Measurements from ENCODE around the gene PFAS. TPM values are rescaled to one million over a fixed set of nuclear protein-coding genes. Genes with fewer than 3 reads are reported as not detected.

The PFAS gene
- total and polyA plus RNA-seq, 10 of the 15 experiments (the other 5 are each of a cell fraction or from before 2014, with no cell fraction given) = 13.9 to 122 (median 47.2) TPM

GRCh38 chr17:8223356-8224126 is 25.5 kb upstream of the PFAS start (continued):
- TF ChIP-seq, protein P1, sequence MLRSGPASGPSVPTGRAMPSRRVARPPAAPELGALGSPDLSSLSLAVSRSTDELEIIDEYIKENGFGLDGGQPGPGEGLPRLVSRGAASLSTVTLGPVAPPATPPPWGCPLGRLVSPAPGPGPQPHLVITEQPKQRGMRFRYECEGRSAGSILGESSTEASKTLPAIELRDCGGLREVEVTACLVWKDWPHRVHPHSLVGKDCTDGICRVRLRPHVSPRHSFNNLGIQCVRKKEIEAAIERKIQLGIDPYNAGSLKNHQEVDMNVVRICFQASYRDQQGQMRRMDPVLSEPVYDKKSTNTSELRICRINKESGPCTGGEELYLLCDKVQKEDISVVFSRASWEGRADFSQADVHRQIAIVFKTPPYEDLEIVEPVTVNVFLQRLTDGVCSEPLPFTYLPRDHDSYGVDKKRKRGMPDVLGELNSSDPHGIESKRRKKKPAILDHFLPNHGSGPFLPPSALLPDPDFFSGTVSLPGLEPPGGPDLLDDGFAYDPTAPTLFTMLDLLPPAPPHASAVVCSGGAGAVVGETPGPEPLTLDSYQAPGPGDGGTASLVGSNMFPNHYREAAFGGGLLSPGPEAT (IDR thresholded peaks at IDR 0.05; ENCODE audit: low read depth) = peak; percentile 16; the same call in 1 of the 2 replicates
- TF ChIP-seq MXI1 (IDR thresholded peaks at IDR 0.05; ENCODE audit: low read depth, low read length) (peak; percentile 29; the same call in 1 of the 2 replicates), HDGF (IDR thresholded peaks at IDR 0.05) (peak; percentile 10; the same call in 1 of the 2 replicates), NR2C1 (IDR thresholded peaks at IDR 0.05) (no peak), ZNF207 (IDR thresholded peaks at IDR 0.05; ENCODE audit: borderline replicate concordance) (0 out of 2 replicates have a peak, but pooled peaks have one; percentile 19)
- TF ChIP-seq, protein P2, sequence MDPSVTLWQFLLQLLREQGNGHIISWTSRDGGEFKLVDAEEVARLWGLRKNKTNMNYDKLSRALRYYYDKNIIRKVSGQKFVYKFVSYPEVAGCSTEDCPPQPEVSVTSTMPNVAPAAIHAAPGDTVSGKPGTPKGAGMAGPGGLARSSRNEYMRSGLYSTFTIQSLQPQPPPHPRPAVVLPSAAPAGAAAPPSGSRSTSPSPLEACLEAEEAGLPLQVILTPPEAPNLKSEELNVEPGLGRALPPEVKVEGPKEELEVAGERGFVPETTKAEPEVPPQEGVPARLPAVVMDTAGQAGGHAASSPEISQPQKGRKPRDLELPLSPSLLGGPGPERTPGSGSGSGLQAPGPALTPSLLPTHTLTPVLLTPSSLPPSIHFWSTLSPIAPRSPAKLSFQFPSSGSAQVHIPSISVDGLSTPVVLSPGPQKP (IDR thresholded peaks at IDR 0.05; ENCODE audit: low read depth, low read length) = no peak
- TF ChIP-seq, protein P3, sequence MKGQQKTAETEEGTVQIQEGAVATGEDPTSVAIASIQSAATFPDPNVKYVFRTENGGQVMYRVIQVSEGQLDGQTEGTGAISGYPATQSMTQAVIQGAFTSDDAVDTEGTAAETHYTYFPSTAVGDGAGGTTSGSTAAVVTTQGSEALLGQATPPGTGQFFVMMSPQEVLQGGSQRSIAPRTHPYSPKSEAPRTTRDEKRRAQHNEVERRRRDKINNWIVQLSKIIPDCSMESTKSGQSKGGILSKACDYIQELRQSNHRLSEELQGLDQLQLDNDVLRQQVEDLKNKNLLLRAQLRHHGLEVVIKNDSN (IDR thresholded peaks at IDR 0.05; ENCODE audit: borderline replicate concordance, extremely low read length, insufficient read depth, low read depth, low read length) = peak; percentile 61
- TF ChIP-seq, protein P4, sequence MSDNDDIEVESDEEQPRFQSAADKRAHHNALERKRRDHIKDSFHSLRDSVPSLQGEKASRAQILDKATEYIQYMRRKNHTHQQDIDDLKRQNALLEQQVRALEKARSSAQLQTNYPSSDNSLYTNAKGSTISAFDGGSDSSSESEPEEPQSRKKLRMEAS (IDR thresholded peaks at IDR 0.05; ENCODE audit: low read depth, low read length) = peak; percentile 69

All from GM12878 (cell line).